COLO668 (cell line): ENCODE measurements around the gene DDX1.

Source experiments
- DNase-seq: peaks from one replicate; lab custom pipeline; 2025; ENCODE audit not compliant: unreplicated experiment; lab: John Stamatoyannopoulos, UW

The DDX1 gene

GRCh38 chr2:15626967-15627366 is 35.3 kb downstream of the DDX1 start:
- DNase-seq, result no peak

GRCh38 chr2:15627817-15628684 is 36.4 kb downstream of the DDX1 start:
- no peak for DNase-seq

DNA sequence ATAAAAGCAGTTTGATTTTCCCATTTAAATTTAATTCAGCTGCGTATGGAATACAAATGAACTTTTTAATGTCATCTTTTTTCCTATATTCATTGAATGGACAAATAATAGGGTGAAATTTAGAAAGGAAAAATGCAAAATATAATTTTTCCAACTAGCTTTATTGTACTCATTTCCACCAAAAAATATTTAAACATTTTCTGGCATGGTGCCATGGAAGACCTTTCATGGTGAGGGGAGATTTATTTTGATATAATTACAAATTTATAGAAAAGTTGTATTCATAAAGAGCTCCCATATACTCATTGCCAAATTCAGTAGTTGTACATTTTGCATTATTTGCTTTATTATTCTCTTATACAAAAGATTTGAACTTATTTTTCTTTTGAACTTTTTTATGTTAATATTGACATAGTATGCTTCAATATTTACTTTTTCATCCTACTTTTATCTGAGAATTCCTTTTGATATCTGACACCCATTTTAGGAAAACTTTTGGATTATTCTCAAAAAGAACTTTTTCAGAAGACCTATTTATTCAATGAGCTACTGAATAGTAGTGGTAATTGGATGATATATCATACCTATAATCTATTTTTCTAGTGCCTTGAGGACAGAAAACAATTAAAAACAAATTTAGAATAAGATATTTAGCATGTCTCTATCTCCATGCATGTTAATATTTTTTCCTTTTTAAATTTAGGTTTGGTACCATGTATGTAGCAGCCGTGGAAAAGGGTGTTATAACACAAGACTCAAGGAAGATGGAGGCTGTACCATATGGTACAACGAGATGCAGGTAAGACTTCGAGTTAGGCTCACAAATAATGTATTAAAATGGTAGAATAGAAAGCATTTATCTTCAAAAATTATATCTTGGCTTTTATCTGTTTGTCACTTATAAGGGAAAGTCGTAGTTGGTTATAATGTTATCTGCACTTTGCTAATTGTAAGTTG is 37.5 kb downstream of the DDX1 start:
- no peak for DNase-seq

GRCh38 chr2:15630121-15630977 is 38.7 kb downstream of the DDX1 start:
- DNase-seq, result no peak

- DNase-seq, result no peak
These were observed 39.5 kb downstream of the DDX1 start for GRCh38 chr2:15630978-15631719.

GRCh38 chr2:15631883-15632282 is 40.2 kb downstream of the DDX1 start:
- DNase-seq, result no peak

DNA sequence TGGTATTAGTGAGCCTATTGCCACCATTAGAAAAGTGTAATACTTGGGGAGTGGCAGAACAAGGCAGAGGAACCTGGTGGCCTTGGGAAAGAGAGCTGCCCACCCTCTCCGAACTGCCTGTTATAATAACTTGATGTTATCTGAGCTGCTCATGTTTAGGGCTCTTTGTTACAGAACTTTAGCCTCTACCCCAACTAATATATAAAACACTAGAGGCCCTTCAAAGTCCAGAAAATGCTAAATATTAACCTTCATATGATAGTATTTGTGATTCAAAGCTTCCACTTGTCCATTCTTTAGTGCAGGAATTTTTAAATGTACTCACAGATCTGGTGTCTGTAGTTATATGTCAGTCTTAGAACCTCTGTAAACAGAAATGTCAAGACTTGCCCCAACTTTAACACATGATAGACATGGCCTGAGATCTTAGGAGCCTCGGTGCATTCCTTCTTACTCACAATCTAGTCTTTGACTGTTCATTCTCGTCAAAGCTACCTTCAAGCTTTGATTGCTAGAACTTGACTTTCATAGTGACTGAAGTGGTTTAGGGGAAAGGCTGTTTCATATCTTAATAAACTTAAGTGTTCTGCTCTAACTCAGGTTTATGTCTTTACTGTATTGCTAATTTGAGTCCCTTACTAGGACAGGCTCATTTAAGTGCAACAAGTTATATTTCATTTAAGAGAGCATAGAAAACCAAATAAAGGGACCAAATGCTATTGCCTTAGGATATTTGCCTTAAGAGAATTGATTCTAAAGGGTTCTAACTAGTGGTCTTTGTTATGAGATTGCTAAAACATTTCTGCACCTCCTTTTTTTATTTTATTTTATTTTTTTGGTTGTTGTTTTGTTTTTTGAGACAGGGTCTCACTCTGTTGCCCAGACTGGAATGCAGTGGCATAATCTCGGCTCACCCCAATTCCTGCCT is 41.6 kb downstream of the DDX1 start:
- no peak for DNase-seq

GRCh38 chr2:15633971-15634346 is 42.3 kb downstream of the DDX1 start:
- no peak for DNase-seq

- no peak for DNase-seq
These were observed 43.3 kb downstream of the DDX1 start for GRCh38 chr2:15634846-15635490.

- DNase-seq, result peak; percentile 37
These were observed 45.5 kb downstream of the DDX1 start for GRCh38 chr2:15636972-15637785.

GRCh38 chr2:15638720-15639119 is 47.1 kb downstream of the DDX1 start:
- DNase-seq, result no peak

DNA sequence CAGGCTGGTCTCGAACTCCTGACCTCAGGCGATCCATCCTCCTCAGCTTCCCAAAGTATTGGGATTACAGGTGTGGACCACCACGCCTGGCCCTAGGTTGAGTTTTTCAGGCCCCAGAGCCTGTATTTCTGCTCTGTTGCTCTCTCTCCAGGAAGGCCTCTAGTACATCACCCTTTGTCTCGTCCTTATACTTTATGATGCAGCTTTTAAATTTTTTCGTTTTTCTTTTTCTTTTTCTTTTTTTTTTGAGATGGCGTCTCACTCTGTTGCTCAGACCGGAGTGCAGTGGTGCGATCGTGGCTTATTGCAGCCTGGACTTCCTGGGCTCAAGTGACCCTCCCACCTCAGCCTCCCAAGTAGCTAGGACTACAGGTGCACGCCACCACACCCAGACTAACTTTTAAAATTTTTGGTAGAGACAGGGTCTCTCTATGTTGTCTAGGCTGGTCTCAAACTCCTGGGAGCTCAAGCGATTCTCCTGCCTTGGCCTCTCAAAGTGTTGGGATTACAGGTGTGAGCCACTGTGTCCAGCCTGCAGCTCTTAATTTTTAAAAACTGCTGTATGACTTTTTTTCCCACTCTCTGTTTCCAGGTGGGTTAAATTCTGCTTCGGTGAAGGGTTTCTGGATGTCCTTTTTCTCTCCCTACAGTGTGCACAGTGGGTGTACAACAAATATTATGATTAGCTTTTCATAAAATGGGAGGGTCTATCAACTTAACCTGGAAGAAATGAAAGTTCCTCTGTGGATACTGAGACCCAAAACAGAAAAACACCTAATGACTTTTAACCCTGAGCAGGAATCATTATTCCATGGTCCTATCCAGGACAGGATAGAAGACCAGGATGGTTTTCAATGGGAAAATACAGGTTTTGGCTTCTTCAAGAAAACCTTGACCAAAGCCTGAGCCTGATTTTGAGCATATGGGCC is 47.9 kb downstream of the DDX1 start:
- no peak for DNase-seq

DNA sequence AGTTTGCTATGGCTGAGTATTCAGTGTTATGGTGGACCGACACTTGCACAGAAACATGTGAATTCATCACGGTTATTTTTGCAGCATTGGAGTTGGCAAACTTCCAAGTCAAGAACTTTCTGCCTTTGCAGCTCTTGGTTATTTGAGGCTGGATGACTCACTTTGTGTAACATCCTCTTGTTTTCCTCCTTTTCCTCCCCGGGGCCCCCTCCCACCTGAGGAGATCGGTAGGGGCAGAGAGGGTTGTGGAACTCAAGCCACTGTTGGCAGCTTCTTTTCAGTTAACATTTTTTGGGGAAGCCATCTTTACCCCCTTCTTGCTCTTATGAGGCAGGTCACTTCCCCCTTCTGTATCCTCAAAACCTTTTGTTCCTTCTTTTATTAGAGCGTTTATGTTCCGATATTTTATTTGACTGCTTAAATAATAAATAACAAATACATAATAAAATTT is 48.6 kb downstream of the DDX1 start:
- DNase-seq, result no peak

- no peak for DNase-seq
These were observed 49.1 kb downstream of the DDX1 start for GRCh38 chr2:15640784-15641183.

DNA sequence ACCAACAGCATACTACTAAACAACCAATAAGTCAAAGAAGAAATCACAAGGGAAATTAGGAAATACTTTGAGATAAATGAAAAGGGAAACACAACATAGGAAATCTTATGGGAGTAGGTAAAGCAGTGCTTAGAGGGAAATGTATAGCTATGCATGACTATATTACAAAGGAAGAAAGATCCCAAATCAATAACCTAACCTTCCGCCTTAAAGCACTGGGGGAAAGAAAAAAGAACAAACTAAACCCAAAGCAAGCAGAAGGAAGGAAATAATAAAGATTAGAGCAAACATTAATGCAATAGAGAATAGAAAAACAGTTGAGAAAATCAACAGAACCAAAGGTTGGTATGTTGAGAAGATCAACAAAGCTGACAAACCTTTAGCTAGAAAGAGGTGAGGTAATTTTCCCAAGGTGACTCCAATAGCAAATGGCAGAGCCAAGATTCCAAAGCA is 49.9 kb downstream of the DDX1 start:
- DNase-seq, result no peak

GRCh38 chr2:15642011-15642814 is 50.5 kb downstream of the DDX1 start:
- no peak for DNase-seq
